ENCODE results near the gene PNKD.

DNA sequence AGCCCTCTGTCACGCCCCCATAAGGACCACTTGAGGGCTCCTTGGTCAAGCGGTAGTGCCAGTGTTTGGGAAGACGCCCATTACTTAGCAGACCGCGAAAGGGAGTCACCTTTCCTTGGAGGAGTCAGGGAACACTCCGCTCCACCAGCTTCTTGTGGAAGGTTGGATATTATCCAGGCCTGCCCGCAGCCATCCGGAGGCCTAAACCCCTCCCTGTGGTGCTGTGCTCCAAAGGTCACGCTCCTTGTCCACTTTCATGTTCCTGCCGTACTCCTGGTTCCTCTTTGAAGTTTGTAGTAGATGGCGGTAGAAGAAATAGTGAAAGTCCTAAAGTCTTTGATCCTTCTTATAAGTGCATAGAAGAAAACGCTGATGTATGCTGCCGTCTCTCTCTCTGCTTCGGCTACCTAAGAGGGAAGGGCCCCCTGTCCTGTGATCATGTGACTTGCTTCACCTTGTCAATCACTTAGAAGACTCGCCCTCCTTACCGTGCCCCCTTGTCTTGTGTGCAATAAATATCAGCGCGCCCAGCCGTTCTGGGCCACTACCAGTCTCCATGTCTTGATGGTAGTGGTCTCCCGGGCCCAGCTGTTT lies 84.6 kb downstream of the PNKD start:
- TF ChIP-seq CTCF (IDR thresholded peaks at IDR 0.05) (no peak), POLR2A (IDR thresholded peaks at IDR 0.05) (no peak)

Measured in Peyer's patch (tissue), 4 donors.